Suprapubic skin (tissue), 3 donors: ENCODE measurements around the gene LY6G5C.

Source experiments
- EP300 ChIP-seq: sonication (generic); formaldehyde crosslinking; IDR thresholded peaks from one replicate; pipeline ENCODE4 v1.6.1; 2017; ENCODE audit warnings: antibody characterized with exemption
- TF ChIP-seq, protein P1 (sequence below), 2 donors: fragments of 200-600 bp in 1 of 2; fragments of 450-650 bp in 1 of 2; sonication (generic) in 1 of 2; IDR thresholded peaks; one replicate each; pipeline ENCODE4 v1.5.1; 2016 to 2019; ENCODE audit warnings: antibody characterized with exemption in 2 of 2, mild to moderate bottlenecking in 1 of 2, moderate library complexity in 1 of 2

DNA sequence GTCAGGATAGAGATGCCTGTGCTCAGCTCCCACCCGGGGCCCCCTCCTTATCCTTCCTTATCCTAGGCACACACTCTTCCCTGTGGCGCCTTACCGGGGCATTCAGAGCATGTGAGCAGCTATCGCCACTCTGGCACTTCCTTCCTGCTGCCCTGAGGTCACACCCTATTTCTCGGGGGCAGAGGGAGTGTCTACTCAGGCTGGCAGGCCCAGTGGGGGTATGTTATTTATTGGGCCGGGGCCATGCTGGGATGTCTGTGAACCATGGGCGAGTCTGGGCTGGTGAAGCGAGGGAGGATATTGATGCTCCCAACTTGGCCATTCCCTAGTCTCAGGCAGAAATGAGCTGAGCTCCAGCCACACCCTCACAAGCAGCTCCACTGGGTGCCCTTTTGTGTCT, 30.4 kb upstream of the LY6G5C start:
- TF ChIP-seq EP300 = no peak
- TF ChIP-seq, protein P1, sequence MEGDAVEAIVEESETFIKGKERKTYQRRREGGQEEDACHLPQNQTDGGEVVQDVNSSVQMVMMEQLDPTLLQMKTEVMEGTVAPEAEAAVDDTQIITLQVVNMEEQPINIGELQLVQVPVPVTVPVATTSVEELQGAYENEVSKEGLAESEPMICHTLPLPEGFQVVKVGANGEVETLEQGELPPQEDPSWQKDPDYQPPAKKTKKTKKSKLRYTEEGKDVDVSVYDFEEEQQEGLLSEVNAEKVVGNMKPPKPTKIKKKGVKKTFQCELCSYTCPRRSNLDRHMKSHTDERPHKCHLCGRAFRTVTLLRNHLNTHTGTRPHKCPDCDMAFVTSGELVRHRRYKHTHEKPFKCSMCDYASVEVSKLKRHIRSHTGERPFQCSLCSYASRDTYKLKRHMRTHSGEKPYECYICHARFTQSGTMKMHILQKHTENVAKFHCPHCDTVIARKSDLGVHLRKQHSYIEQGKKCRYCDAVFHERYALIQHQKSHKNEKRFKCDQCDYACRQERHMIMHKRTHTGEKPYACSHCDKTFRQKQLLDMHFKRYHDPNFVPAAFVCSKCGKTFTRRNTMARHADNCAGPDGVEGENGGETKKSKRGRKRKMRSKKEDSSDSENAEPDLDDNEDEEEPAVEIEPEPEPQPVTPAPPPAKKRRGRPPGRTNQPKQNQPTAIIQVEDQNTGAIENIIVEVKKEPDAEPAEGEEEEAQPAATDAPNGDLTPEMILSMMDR (IDR thresholded peaks at IDR 0.05) = no peak
